ENCODE data around the gene MALAT1. TPM values are rescaled to one million over a fixed set of nuclear protein-coding genes. Genes with fewer than 3 reads are reported as not detected.

MALAT1 gene
- total RNA-seq, 1 donor from 2014 or later = 1,605 TPM

GRCh38 chr11:65488273-65489034 lies 10.4 kb upstream of the MALAT1 start:
- Histone ChIP-seq H3K27me3 (ENCODE audit: control insufficient read depth, insufficient read depth, low read length) (no peaks in the 10 kb centered on the region), H3K4me3 (ENCODE audit: low read depth, low read length) (no peak overlapping the region), H3K36me3 (ENCODE audit: control insufficient read depth, insufficient read depth, low read length) (no peaks in the 10 kb centered on the region)
- TF ChIP-seq CTCF (IDR thresholded peaks at IDR 0.05; ENCODE audit: insufficient read depth, low read length, poor library complexity, severe bottlenecking) = no peak
- no peak for DNase-seq (ENCODE audit: low read depth)

GRCh38 chr11:65489035-65489705 lies 9.7 kb upstream of the MALAT1 start:
- no peak for DNase-seq (ENCODE audit: low read depth)
- H3K4me3 ChIP-seq (ENCODE audit: low read depth, low read length) = no peak overlapping the region
- no peaks in the 10 kb centered on the region for H3K27me3 ChIP-seq (ENCODE audit: control insufficient read depth, insufficient read depth, low read length)
- TF ChIP-seq CTCF (IDR thresholded peaks at IDR 0.05; ENCODE audit: insufficient read depth, low read length, poor library complexity, severe bottlenecking) = no peak
- no peaks in the 10 kb centered on the region for H3K36me3 ChIP-seq (ENCODE audit: control insufficient read depth, insufficient read depth, low read length)

- DNase-seq (ENCODE audit: low read depth) = no peak
- Histone ChIP-seq H3K27me3 (ENCODE audit: control insufficient read depth, insufficient read depth, low read length) (no peaks in the 10 kb centered on the region), H3K4me3 (ENCODE audit: low read depth, low read length) (no peak overlapping the region), H3K36me3 (ENCODE audit: control insufficient read depth, insufficient read depth, low read length) (no peaks in the 10 kb centered on the region)
- no peak for TF ChIP-seq CTCF (IDR thresholded peaks at IDR 0.05; ENCODE audit: insufficient read depth, low read length, poor library complexity, severe bottlenecking)
Observed at GRCh38 chr11:65489706-65490320, 9.0 kb upstream of the MALAT1 start.

- no peaks in the 10 kb centered on the region for H3K27me3 ChIP-seq (ENCODE audit: control insufficient read depth, insufficient read depth, low read length)
- H3K36me3 ChIP-seq (ENCODE audit: control insufficient read depth, insufficient read depth, low read length) = no peaks in the 10 kb centered on the region
- no peak overlapping the region for H3K4me3 ChIP-seq (ENCODE audit: low read depth, low read length)
- DNase-seq (ENCODE audit: low read depth) = no peak
- no peak for TF ChIP-seq CTCF (IDR thresholded peaks at IDR 0.05; ENCODE audit: insufficient read depth, low read length, poor library complexity, severe bottlenecking)
Observed at GRCh38 chr11:65491163-65491465, 7.7 kb upstream of the MALAT1 start.

- H3K4me3 ChIP-seq (ENCODE audit: low read depth, low read length) = no peak overlapping the region
- H3K36me3 ChIP-seq (ENCODE audit: control insufficient read depth, insufficient read depth, low read length) = no peaks in the 10 kb centered on the region
- DNase-seq (ENCODE audit: low read depth) = peak; percentile 85
- TF ChIP-seq CTCF (IDR thresholded peaks at IDR 0.05; ENCODE audit: insufficient read depth, low read length, poor library complexity, severe bottlenecking) = no peak
- H3K27me3 ChIP-seq (ENCODE audit: control insufficient read depth, insufficient read depth, low read length) = no peaks in the 10 kb centered on the region
Observed at GRCh38 chr11:65491614-65492386, 7.0 kb upstream of the MALAT1 start.
